ENCODE results near the gene CLCF1. TPM values are rescaled to one million over a fixed set of nuclear protein-coding genes. Genes with fewer than 3 reads are reported as not detected.
A peak's percentile ranks its signal among the peaks of the same experiment; 100 is the strongest.

The CLCF1 gene
- total and polyA plus RNA-seq, 2 of the 13 experiments (the other 11 are each of a cell fraction or from before 2014, with no cell fraction given), result 0.49 to 0.78 TPM

DNA sequence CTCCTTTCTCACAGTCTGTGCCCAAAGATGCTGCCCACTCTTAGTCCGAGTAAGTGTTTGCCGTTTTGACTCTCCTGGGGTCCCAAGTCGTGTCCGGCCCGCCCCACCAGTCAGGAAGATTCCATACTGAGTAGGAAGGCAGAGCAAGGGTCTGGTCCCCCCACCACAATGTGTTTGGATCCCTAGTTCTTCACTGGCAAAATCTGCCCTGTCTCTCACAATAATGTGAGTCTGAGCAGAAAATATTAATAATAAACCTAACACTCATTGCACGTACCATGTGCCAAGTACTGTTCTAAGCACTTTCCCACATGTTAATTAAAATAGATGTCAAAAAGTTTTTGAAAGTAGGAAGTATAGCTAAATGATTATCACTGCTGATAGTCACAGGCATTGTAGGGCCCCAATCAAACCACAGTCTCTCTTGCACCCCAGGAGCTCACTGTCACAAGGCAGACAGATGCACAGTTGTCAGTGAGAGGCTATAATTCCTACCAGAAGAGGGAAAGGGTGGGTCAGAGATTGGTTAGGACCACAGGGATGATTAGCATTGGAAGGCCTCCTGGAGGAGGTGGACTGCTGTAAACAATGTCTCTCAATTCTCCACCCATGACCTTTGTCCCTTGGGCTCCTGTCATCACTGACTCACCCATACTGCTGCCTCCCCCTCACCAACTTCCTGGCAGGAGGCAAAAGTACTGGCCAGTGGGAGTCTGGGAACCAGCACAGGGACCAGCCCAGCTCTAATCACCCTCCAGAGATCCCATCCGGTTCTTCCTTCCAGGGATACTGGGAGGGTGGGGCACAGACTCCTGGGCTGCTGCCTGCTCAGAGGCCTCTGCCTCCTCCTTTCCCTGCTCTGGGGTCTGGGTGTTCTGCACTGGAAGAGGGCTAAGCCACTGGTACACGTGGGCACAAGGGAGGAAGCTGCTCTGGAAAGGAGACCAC, 19.0 kb downstream of the CLCF1 start (continued):
- TF ChIP-seq, protein P1, sequence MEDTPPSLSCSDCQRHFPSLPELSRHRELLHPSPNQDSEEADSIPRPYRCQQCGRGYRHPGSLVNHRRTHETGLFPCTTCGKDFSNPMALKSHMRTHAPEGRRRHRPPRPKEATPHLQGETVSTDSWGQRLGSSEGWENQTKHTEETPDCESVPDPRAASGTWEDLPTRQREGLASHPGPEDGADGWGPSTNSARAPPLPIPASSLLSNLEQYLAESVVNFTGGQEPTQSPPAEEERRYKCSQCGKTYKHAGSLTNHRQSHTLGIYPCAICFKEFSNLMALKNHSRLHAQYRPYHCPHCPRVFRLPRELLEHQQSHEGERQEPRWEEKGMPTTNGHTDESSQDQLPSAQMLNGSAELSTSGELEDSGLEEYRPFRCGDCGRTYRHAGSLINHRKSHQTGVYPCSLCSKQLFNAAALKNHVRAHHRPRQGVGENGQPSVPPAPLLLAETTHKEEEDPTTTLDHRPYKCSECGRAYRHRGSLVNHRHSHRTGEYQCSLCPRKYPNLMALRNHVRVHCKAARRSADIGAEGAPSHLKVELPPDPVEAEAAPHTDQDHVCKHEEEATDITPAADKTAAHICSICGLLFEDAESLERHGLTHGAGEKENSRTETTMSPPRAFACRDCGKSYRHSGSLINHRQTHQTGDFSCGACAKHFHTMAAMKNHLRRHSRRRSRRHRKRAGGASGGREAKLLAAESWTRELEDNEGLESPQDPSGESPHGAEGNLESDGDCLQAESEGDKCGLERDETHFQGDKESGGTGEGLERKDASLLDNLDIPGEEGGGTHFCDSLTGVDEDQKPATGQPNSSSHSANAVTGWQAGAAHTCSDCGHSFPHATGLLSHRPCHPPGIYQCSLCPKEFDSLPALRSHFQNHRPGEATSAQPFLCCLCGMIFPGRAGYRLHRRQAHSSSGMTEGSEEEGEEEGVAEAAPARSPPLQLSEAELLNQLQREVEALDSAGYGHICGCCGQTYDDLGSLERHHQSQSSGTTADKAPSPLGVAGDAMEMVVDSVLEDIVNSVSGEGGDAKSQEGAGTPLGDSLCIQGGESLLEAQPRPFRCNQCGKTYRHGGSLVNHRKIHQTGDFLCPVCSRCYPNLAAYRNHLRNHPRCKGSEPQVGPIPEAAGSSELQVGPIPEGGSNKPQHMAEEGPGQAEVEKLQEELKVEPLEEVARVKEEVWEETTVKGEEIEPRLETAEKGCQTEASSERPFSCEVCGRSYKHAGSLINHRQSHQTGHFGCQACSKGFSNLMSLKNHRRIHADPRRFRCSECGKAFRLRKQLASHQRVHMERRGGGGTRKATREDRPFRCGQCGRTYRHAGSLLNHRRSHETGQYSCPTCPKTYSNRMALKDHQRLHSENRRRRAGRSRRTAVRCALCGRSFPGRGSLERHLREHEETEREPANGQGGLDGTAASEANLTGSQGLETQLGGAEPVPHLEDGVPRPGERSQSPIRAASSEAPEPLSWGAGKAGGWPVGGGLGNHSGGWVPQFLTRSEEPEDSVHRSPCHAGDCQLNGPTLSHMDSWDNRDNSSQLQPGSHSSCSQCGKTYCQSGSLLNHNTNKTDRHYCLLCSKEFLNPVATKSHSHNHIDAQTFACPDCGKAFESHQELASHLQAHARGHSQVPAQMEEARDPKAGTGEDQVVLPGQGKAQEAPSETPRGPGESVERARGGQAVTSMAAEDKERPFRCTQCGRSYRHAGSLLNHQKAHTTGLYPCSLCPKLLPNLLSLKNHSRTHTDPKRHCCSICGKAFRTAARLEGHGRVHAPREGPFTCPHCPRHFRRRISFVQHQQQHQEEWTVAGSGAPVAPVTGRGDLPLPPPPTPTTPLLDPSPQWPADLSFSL (CRISPR knock-in tag; IDR thresholded peaks at IDR 0.05), result no peak
- TF ChIP-seq ZNF446 (CRISPR knock-in tag; IDR thresholded peaks at IDR 0.05) (no peak), NFE2L1 (CRISPR knock-in tag; IDR thresholded peaks at IDR 0.05; ENCODE audit: borderline replicate concordance) (no peak), FOXM1 (CRISPR knock-in tag; IDR thresholded peaks at IDR 0.05) (no peak), ZSCAN9 (CRISPR knock-in tag; IDR thresholded peaks at IDR 0.05; ENCODE audit: borderline replicate concordance) (no peak; the same call in 1 of the 2 replicates), POLR2A (IDR thresholded peaks at IDR 0.05; ENCODE audit: insufficient read depth in 1 of 2, low read depth in 2 of 2, low read length in 2 of 2) (peak; percentile 53 to 71), HNRNPK (IDR thresholded peaks at IDR 0.05; ENCODE audit: low read depth, low read length, poor library complexity, severe bottlenecking) (no peak), POGZ (CRISPR knock-in tag; IDR thresholded peaks at IDR 0.05) (peak; percentile 71; the same call in 1 of the 2 replicates), ZNF335 (CRISPR knock-in tag; IDR thresholded peaks at IDR 0.05) (peak; percentile 43; the same call in 1 of the 2 replicates), HNRNPL (IDR thresholded peaks at IDR 0.05; ENCODE audit: low read depth, low read length) (no peak), BCL6 (CRISPR knock-in tag; IDR thresholded peaks at IDR 0.05) (peak; percentile 91), ISX (CRISPR knock-in tag; conservative IDR thresholded peaks at IDR 0.05) (no peak), ZNF607 (CRISPR knock-in tag; IDR thresholded peaks at IDR 0.05; ENCODE audit: borderline replicate concordance) (no peak; the same call in 1 of the 2 replicates)
- TF ChIP-seq, protein P2, sequence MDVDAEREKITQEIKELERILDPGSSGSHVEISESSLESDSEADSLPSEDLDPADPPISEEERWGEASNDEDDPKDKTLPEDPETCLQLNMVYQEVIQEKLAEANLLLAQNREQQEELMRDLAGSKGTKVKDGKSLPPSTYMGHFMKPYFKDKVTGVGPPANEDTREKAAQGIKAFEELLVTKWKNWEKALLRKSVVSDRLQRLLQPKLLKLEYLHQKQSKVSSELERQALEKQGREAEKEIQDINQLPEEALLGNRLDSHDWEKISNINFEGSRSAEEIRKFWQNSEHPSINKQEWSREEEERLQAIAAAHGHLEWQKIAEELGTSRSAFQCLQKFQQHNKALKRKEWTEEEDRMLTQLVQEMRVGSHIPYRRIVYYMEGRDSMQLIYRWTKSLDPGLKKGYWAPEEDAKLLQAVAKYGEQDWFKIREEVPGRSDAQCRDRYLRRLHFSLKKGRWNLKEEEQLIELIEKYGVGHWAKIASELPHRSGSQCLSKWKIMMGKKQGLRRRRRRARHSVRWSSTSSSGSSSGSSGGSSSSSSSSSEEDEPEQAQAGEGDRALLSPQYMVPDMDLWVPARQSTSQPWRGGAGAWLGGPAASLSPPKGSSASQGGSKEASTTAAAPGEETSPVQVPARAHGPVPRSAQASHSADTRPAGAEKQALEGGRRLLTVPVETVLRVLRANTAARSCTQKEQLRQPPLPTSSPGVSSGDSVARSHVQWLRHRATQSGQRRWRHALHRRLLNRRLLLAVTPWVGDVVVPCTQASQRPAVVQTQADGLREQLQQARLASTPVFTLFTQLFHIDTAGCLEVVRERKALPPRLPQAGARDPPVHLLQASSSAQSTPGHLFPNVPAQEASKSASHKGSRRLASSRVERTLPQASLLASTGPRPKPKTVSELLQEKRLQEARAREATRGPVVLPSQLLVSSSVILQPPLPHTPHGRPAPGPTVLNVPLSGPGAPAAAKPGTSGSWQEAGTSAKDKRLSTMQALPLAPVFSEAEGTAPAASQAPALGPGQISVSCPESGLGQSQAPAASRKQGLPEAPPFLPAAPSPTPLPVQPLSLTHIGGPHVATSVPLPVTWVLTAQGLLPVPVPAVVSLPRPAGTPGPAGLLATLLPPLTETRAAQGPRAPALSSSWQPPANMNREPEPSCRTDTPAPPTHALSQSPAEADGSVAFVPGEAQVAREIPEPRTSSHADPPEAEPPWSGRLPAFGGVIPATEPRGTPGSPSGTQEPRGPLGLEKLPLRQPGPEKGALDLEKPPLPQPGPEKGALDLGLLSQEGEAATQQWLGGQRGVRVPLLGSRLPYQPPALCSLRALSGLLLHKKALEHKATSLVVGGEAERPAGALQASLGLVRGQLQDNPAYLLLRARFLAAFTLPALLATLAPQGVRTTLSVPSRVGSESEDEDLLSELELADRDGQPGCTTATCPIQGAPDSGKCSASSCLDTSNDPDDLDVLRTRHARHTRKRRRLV (CRISPR knock-in tag; IDR thresholded peaks at IDR 0.05), result peak; percentile 21; the same call in 1 of the 2 replicates
- TF ChIP-seq, protein P3, sequence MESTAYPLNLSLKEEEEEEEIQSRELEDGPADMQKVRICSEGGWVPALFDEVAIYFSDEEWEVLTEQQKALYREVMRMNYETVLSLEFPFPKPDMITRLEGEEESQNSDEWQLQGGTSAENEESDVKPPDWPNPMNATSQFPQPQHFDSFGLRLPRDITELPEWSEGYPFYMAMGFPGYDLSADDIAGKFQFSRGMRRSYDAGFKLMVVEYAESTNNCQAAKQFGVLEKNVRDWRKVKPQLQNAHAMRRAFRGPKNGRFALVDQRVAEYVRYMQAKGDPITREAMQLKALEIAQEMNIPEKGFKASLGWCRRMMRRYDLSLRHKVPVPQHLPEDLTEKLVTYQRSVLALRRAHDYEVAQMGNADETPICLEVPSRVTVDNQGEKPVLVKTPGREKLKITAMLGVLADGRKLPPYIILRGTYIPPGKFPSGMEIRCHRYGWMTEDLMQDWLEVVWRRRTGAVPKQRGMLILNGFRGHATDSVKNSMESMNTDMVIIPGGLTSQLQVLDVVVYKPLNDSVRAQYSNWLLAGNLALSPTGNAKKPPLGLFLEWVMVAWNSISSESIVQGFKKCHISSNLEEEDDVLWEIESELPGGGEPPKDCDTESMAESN (CRISPR knock-in tag; conservative IDR thresholded peaks at IDR 0.05), result no peak

Data from HepG2 (cell line).